ENCODE measurements around the gene CYTH1.

CYTH1 gene

GRCh38 chr17:78805301-78805700, 23.2 kb upstream of the CYTH1 start:
- DNase-seq (ENCODE audit: low read depth), result no peak

- DNase-seq (ENCODE audit: low read depth), result no peak
Observed at GRCh38 chr17:78804777-78805176, 22.7 kb upstream of the CYTH1 start.

- DNase-seq (ENCODE audit: low read depth), result no peak
Observed at GRCh38 chr17:78803186-78803845, 21.2 kb upstream of the CYTH1 start.

GRCh38 chr17:78802459-78802858, 20.4 kb upstream of the CYTH1 start:
- no peak for DNase-seq (ENCODE audit: low read depth)

- DNase-seq (ENCODE audit: low read depth), result no peak
Observed at GRCh38 chr17:78802008-78802407, 19.9 kb upstream of the CYTH1 start.

GRCh38 chr17:78800132-78800931, 18.3 kb upstream of the CYTH1 start:
- no peak for DNase-seq (ENCODE audit: low read depth)

GRCh38 chr17:78798695-78799559, 16.9 kb upstream of the CYTH1 start:
- DNase-seq (ENCODE audit: low read depth), result no peak

- no peak for DNase-seq (ENCODE audit: low read depth)
Observed at GRCh38 chr17:78797691-78798585, 15.9 kb upstream of the CYTH1 start.

- no peak for DNase-seq (ENCODE audit: low read depth)
Observed at GRCh38 chr17:78797213-78797612, 15.1 kb upstream of the CYTH1 start.

GRCh38 chr17:78796517-78796900, 14.4 kb upstream of the CYTH1 start:
- DNase-seq (ENCODE audit: low read depth), result no peak

- DNase-seq (ENCODE audit: low read depth), result no peak
Observed at GRCh38 chr17:78795861-78796516, 13.9 kb upstream of the CYTH1 start.

- no peak for DNase-seq (ENCODE audit: low read depth)
Observed at GRCh38 chr17:78794864-78795640, 13.0 kb upstream of the CYTH1 start.

- no peak for DNase-seq (ENCODE audit: low read depth)
Observed at GRCh38 chr17:78794399-78794798, 12.3 kb upstream of the CYTH1 start.

- no peak for DNase-seq (ENCODE audit: low read depth)
Observed at GRCh38 chr17:78793968-78794367, 11.9 kb upstream of the CYTH1 start.

GRCh38 chr17:78793415-78793814, 11.3 kb upstream of the CYTH1 start:
- no peak for DNase-seq (ENCODE audit: low read depth)

GRCh38 chr17:78791840-78792709, 10.0 kb upstream of the CYTH1 start:
- no peak for DNase-seq (ENCODE audit: low read depth)

- no peak for DNase-seq (ENCODE audit: low read depth)
Observed at GRCh38 chr17:78790552-78790951, 8.5 kb upstream of the CYTH1 start.

- DNase-seq (ENCODE audit: low read depth), result no peak
Observed at GRCh38 chr17:78789663-78790181, 7.6 kb upstream of the CYTH1 start.

- no peak for DNase-seq (ENCODE audit: low read depth)
Observed at GRCh38 chr17:78789149-78789662, 7.1 kb upstream of the CYTH1 start.

All from stimulated activated CD8-positive, alpha-beta memory T cell treated with anti-CD3 and anti-CD28 coated beads, Interleukin-15, amount 100 ng/mL, for 1 hour (primary cell).